ENCODE data around the gene GTF3C5.

GRCh38 chr9:133004999-133005760 is 25.6 kb upstream of the GTF3C5 start:
- TF ChIP-seq CTCF (conservative IDR thresholded peaks at IDR 0.05; ENCODE audit: low read depth, low read length) (no peak), CHD1 (IDR thresholded peaks at IDR 0.05; ENCODE audit: low read depth, low read length) (no peak), CEBPB (IDR thresholded peaks at IDR 0.05; ENCODE audit: low read depth, low read length) (no peak), RAD21 (IDR thresholded peaks at IDR 0.05; ENCODE audit: low read length) (no peak), NFE2L2 (IDR thresholded peaks at IDR 0.05; ENCODE audit: low read depth, low read length) (no peak), BHLHE40 (IDR thresholded peaks at IDR 0.05; ENCODE audit: low read depth, low read length) (no peak), POLR2A (IDR thresholded peaks at IDR 0.05; ENCODE audit: low read depth, low read length) (no peak), MAFK (IDR thresholded peaks at IDR 0.05; ENCODE audit: low read depth, low read length) (no peak), MXI1 (IDR thresholded peaks at IDR 0.05; ENCODE audit: borderline replicate concordance, low read depth, low read length) (no peak)
